ENCODE results near the gene HEXIM1. TPM values are rescaled to one million over a fixed set of nuclear protein-coding genes. Genes with fewer than 3 reads are reported as not detected.

HEXIM1 gene, protein sequence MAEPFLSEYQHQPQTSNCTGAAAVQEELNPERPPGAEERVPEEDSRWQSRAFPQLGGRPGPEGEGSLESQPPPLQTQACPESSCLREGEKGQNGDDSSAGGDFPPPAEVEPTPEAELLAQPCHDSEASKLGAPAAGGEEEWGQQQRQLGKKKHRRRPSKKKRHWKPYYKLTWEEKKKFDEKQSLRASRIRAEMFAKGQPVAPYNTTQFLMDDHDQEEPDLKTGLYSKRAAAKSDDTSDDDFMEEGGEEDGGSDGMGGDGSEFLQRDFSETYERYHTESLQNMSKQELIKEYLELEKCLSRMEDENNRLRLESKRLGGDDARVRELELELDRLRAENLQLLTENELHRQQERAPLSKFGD
- 3.6 TPM for polyA plus RNA-seq

DNA sequence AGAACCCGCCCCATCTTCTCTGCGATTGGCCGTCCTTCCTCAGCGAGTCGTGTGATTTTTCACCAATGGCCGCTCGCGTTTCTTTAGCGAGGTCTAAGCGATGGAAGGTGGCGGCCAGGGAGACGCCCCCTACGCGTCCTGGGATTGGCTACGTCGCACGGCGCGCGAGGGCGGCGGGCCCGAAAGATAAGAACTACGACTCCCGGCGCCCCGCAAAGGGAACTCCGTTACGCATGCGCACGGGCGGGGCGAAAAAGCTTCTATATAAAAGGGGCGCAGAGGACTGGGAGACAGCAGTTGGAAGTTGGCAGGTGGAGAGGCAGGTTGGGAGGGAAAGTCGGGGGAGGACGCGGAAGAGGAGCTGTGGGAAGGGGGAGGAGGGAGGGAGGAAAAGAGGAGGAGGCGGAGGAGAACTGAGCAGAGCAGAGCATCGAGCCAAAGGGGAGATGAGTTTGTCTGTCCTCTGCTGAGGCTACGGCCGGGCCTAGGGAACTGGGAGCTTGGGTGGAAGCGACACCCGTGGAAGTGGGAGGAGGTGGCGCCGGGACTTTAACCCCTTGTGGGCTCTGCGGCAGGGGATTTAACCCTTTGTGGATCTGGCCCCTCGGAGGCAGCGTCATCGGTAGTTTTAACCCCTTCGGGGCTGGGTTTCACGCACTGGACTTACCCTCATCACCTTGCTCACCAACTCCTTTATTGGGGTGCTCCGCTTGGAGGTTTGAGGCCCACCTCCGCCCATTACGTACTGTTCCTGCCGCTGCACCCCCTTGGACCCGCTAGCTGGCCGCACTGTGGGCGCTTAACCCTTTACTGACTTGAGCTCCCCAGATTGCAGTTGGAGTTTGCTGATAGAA is at the start of gene HEXIM1:
Gene HEXIM1 (plus strand): TSS at position 293 of the 854 bp plus-strand sequence. CDS start 716 bp downstream, outside the sequence.
- Mint-ChIP-seq H3K27ac (peak within 1 kb of the TSS; percentile 100), H3K27me3 (no peaks in the 10 kb centered on the region), H3K9me3 (no peaks in the 10 kb centered on the region), H3K4me3 (peak within 1 kb of the TSS; percentile 96 to 98 (median 98)), H3K36me3 (no peaks in the 10 kb centered on the region), H3K4me1 (peaks cover 33 to 38% (median 37%) of the 10 kb centered on the region in 3 donors)

DNA sequence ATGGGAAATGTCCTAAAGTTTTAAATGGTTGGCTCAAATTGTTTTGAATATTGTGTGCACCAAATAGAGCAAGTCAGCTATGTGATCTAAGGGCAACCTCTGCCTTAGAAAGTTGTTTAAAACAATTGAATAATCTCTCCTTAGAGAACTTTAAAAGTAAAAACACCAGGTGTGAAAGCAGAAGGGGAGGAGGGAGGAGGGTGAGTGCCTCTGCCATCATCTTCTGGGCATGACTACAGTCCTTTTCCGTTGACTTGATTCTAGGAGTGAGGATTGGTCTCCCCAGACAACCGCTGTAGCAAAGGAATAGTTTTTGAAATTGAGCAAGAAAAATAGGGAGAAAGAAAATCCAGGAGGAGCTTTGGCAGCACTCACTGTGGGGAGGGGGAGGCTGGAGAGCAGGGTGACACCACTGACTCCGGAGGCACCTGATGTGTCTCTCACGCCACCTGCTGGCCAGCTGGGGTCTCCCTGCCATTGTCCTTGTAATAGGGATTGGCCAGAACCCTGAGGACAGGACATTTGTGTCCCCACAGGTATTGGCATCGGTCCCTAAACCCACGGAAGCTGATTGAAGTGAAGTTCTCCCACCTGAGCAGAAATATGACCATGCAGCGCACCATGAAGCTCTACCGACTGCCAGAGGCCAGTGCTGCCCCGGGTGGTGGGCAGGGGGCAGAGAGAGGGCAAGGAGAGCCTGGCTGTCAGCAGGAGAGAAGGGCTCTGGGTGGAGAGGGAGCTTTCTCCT is 49.2 kb upstream of the HEXIM1 start:
- Mint-ChIP-seq H3K27ac (peak overlapping the region; percentile 53 to 93 (median 65)), H3K36me3 (peaks cover 2% of the 10 kb centered on the region), H3K4me3 (no peak overlapping the region), H3K9me3 (no peaks in the 10 kb centered on the region), H3K27me3 (no peaks in the 10 kb centered on the region), H3K4me1 (peaks cover 0 to 5% (median 0%) of the 10 kb centered on the region in 3 donors)

DNA sequence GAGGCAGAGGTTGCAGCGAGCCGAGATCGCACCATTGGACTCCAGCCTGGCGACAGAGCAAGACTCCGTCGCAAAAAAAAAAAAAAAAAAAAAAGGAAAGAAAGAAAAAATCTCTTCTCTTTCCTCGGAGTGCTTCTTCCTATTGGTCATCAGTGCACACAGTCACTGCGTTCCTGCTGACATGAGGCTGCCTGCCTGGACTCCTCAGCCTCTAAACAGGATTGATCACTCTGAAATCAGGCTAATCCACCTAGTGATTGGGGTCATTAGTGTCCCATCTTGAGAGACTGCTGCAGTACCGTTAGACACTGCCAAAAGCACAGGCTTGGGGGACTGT is 46.8 kb upstream of the HEXIM1 start:
- Mint-ChIP-seq H3K27me3 (no peaks in the 10 kb centered on the region), H3K27ac (no peak overlapping the region), H3K4me3 (no peak overlapping the region), H3K36me3 (peaks cover 2% of the 10 kb centered on the region), H3K4me1 (peaks cover 0 to 5% (median 0%) of the 10 kb centered on the region in 3 donors), H3K9me3 (no peaks in the 10 kb centered on the region)

DNA sequence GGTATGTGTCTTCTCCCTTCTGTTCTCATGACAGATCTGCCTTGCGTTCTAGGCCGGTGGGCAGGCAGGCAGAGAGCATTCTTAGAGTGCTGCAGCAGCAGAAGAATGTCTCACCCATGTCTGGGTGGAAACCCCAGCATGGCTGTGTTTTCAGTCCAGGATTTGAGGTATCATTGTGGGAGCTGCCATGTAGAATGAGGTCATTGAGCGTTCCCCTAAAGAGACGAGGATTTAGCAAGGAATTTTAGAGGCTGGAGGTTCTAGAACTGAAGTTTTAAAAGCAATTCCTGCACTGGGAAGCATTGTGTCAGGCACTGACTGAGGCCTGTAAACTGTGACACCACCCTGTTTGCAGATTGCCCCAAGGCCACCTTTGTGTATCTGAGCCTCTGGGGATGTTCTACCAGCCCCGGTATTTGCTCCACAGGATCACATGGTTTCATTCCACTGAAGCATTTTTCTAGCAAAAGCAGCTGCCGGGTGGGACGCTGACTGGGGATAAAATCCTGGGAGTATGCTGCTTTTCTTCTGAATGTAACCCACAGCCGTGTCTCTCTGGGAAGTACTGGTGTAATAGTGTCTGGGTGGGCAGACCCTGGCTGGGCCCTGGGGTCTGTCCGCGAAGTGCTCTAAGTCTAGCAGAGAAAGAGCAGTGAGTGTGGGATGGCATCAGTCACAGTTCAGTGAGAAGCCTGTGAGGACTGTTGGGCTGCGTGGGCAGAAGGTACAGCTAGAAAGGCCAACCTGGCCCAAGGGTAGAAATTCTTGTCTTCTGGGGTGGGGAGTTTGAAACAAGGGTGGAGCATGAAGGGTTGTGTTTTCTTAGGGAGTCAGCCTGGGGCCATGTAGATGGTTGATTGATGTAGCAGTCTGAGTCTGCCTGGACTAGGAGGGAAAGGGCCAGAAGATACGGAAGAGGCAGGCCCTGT is 46.1 kb upstream of the HEXIM1 start:
- Mint-ChIP-seq H3K4me1 (peaks cover 0 to 5% (median 0%) of the 10 kb centered on the region in 3 donors), H3K27me3 (no peaks in the 10 kb centered on the region), H3K4me3 (no peak overlapping the region), H3K36me3 (peaks cover 2% of the 10 kb centered on the region), H3K9me3 (no peaks in the 10 kb centered on the region), H3K27ac (no peak overlapping the region)

DNA sequence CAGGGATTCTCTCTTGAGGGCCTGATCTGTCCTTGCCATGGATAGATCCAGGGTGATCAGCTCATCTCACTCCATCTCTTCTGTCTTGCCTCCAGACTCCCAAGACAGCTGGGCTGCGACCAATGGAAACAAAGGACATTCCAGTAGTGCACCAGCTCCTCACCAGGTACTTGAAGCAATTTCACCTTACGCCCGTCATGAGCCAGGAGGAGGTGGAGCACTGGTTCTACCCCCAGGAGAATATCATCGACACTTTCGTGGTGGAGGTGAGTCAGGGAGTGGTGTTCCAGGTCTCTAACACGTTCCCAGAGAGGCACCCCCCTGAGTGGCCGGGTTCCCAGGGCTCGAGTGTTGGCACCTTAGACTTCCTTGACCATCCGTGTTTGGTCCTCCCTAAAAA is 45.4 kb upstream of the HEXIM1 start:
- Mint-ChIP-seq H3K4me3 (no peak overlapping the region), H3K27ac (no peak overlapping the region), H3K4me1 (peaks cover 0 to 5% (median 0%) of the 10 kb centered on the region in 3 donors), H3K36me3 (peaks cover 2% of the 10 kb centered on the region), H3K27me3 (no peaks in the 10 kb centered on the region), H3K9me3 (no peaks in the 10 kb centered on the region)

DNA sequence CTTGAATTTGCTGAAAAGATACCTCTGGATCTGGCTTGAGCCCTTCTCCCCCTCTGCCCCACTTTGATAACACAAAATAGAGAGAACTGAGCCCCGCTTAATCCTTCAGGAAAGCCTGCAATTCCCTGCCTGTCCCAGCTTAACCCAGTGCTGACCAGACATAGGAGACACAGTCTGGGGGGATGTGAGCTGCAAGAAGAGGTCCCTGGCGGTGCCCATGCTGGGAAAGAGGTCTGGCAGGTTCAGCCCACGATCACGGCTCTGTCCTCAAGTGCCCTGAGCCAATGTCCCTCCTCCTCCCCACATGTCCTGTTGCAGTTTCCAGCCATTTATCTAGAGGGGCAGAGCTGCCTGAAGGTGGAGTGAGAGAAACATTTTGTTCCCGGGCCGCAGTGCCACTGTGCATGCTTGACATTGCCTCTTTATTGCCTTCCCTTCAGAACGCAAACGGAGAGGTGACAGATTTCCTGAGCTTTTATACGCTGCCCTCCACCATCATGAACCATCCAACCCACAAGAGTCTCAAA is 44.9 kb upstream of the HEXIM1 start:
- H3K27ac Mint-ChIP-seq, result no peak overlapping the region
- no peak overlapping the region for H3K4me3 Mint-ChIP-seq
- H3K36me3 Mint-ChIP-seq, result peaks cover 2% of the 10 kb centered on the region
- H3K27me3 Mint-ChIP-seq, result no peaks in the 10 kb centered on the region
- peaks cover 0 to 5% (median 0%) of the 10 kb centered on the region in 3 donors for H3K4me1 Mint-ChIP-seq
- H3K9me3 Mint-ChIP-seq, result no peaks in the 10 kb centered on the region

DNA sequence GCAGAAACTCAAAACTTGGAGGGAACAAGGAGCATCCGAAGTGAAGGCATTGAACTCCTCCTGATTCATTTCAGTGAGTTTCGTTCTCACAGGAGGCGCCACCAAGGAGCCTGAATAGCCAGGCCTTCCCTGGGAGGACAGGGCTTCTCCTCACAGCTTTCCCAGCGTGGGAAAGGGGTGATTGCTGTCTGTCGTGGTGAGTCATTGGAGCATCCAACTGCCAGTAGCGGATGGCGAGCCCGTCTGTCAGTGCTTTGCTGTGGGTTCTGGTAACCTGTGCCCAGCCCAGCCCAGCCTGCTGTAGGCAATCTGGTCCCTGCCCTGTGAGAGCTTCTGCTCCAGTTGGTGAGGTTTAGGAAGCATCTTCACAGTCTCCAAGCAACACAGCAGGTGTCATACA is 44.2 kb upstream of the HEXIM1 start:
- Mint-ChIP-seq H3K36me3 (peaks cover 2% of the 10 kb centered on the region), H3K9me3 (no peaks in the 10 kb centered on the region), H3K27ac (peak overlapping the region in 2 of 3 donors; percentile 23 to 41), H3K4me3 (no peak overlapping the region), H3K4me1 (peaks cover 0 to 3% (median 0%) of the 10 kb centered on the region in 3 donors), H3K27me3 (no peaks in the 10 kb centered on the region)

DNA sequence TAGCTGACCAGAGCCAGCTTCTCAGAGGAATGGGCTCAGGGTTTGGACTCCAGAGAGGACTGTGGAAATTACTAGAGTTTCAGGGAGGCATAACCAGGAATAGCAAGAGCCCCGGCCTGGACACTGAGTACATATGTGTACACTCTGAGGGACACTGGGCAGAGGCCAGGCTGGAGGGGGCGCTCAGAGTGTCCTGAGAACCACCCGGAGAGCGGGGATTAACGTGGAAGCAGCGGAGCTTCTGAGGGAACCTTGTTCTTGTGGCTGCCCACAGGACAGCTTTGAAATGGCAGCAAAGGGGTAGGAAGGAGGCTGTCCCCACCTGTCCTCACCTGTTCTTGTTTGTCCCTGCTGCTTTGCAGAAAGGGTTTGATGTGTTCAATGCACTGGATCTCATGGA is 43.8 kb upstream of the HEXIM1 start:
- H3K36me3 Mint-ChIP-seq, result no peaks in the 10 kb centered on the region
- H3K4me3 Mint-ChIP-seq, result no peak overlapping the region
- H3K27ac Mint-ChIP-seq, result peak overlapping the region in 2 of 3 donors; percentile 23 to 41
- no peaks in the 10 kb centered on the region for H3K9me3 Mint-ChIP-seq
- H3K4me1 Mint-ChIP-seq, result no peaks in the 10 kb centered on the region
- no peaks in the 10 kb centered on the region for H3K27me3 Mint-ChIP-seq

DNA sequence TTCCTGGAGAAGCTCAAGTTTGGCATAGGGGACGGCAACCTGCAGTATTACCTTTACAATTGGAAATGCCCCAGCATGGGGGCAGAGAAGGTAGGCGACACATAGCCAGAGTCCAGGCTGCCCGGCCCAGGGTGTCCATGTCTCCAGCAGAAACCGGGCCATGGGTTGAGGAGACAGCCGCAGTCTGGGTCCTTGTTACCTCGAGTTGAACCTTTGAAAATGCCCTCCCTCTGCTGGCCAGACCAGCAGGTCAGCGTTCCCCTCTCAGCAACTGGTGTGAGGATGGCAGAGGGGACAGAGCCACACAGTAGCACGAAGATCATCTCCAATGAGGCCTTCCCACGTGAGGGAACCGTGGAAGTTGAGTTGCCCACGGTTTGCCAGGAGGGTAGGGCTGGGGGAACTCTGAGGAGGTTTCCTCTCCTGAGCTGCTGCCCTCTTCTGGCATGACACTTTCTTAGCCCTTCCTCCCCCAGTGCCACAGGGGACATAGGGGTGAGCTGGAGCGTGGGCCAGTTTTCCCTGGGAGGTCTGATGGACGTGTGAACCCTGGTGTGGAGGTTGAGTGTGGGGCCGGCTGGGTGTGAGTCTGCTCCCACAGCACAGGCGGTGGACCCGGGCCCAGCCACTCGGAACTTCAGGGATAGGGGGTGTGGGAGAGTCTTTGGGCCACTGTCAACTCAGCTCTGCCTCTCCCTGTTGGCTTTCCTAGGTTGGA is 43.2 kb upstream of the HEXIM1 start:
- Mint-ChIP-seq H3K9me3 (no peaks in the 10 kb centered on the region), H3K4me1 (no peaks in the 10 kb centered on the region), H3K4me3 (no peak overlapping the region), H3K36me3 (no peaks in the 10 kb centered on the region), H3K27me3 (no peaks in the 10 kb centered on the region), H3K27ac (no peak overlapping the region)

DNA sequence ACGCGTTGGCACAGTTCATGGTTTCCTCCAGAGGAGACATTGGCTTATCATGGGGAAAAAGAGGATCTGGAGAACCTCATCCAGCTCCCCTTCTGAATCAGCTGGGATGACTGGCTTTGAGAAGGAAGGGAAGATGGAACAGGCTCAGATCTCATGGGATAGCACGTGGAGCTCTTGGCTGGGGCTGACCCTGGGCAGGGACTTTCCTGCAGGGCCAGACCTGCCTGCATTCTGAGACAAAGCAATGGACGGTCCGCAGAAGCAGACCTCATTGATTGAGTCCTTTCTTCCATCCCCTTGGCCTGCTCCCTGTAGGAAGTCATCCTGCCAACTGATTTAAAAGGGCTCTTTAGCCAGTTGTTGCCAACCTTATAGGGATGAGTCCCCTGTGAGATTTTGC is 42.2 kb upstream of the HEXIM1 start:
- Mint-ChIP-seq H3K9me3 (no peaks in the 10 kb centered on the region), H3K27ac (no peak overlapping the region), H3K36me3 (no peaks in the 10 kb centered on the region), H3K27me3 (no peaks in the 10 kb centered on the region), H3K4me3 (no peak overlapping the region), H3K4me1 (peaks cover 0 to 1% (median 0%) of the 10 kb centered on the region in 3 donors)

DNA sequence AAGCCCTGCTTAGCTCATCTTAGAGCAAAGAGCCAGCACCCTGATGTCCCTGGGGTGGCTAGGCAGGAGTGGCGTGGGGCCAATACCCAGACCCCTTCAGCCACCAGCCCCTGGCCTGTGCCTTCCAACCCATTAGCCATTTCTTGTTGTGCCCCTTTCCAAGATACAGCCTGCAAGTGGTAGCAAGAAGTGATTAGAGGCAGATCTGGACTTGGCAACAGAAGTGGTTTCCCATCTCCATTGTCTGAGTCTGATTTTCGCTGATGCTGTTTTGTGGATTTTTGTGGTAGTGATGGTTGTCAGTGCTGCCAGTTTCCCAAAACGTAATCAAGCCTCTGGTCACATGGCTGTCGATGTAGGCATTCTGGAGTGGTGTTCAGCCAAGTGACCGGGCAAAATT is 41.7 kb upstream of the HEXIM1 start:
- peaks cover 0 to 4% (median 1%) of the 10 kb centered on the region in 3 donors for H3K4me1 Mint-ChIP-seq
- H3K27ac Mint-ChIP-seq, result peak overlapping the region in 1 of 3 donors; percentile 85
- H3K4me3 Mint-ChIP-seq, result no peak overlapping the region
- no peaks in the 10 kb centered on the region for H3K36me3 Mint-ChIP-seq
- H3K9me3 Mint-ChIP-seq, result no peaks in the 10 kb centered on the region
- H3K27me3 Mint-ChIP-seq, result no peaks in the 10 kb centered on the region

DNA sequence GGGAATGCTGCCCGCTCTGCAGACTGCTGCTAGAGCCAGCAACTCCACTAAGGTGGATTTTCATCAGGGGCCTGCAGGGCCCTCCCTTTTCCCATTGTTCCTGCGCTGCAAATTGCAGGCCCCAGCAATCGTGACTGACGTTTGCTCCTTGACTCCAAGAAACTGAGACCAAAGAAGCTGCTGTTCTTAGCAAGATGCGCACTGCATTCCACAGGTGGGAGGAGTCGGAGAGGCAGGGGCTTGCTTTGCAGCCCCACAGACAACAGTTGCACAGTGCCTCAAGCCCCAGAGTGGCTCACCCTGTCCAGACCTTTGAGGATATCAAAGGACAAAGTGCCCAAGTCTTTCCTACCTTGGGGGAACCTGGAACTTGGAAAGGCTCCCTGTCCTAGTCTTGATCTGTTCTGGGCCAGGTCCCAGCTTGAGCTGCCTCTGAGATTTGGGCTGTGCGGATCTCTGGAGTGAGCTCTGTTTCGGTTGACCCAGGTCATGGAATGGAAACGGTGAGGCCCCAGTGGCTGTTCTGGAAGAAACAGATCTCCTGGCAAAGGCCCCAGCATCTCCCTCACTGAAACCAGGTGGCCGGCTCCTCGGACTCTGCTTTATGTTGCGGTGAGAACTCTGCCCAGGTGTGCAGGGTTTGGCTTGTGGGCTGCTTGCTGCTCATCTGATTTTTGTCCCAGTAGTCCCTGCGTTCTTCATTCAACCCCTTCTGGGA is 40.8 kb upstream of the HEXIM1 start:
- H3K27ac Mint-ChIP-seq, result peak overlapping the region in 1 of 3 donors; percentile 85
- H3K36me3 Mint-ChIP-seq, result no peaks in the 10 kb centered on the region

DNA sequence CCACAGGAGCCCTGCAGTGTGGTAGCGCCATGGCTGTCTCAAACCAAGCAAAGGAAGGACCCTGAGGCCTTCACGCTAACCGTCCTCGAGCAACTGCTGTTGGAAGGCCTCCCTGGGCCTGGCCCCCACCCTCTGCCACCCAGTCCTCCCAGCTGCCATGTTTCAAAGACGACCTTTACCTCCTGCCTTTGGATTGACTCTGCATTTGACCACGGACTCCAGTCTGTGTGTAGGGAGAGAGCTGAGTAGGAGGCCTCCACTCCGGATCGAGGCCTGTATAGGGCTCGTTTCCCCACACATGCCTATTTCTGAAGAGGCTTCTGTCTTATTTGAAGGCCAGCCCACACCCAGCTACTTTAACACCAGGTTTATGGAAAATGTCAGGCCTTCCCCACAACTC is 40.2 kb upstream of the HEXIM1 start:
- H3K27me3 Mint-ChIP-seq, result no peaks in the 10 kb centered on the region
- no peaks in the 10 kb centered on the region for H3K9me3 Mint-ChIP-seq
- peaks cover 0 to 8% (median 2%) of the 10 kb centered on the region in 3 donors for H3K4me1 Mint-ChIP-seq
- H3K27ac Mint-ChIP-seq, result no peak overlapping the region
- no peak overlapping the region for H3K4me3 Mint-ChIP-seq
- H3K36me3 Mint-ChIP-seq, result no peaks in the 10 kb centered on the region

More for the DNA sequence above, 40.8 kb upstream of the HEXIM1 start:
- H3K9me3 Mint-ChIP-seq, result no peaks in the 10 kb centered on the region
- no peaks in the 10 kb centered on the region for H3K27me3 Mint-ChIP-seq
- H3K4me1 Mint-ChIP-seq, result peaks cover 0 to 8% (median 2%) of the 10 kb centered on the region in 3 donors
- no peak overlapping the region for H3K4me3 Mint-ChIP-seq
